GM23338 (cell line): ENCODE measurements around the gene ZNF865.

Source experiments
- CREB1 ChIP-seq: fragments of 250-450 bp; sonication (Bioruptor Pico); IDR thresholded peaks from 2 replicates; pipeline ENCODE4 v1.5.0; 2020; ENCODE audit warnings: low read depth, mild to moderate bottlenecking, moderate library complexity
- EZH2 ChIP-seq: fragments of 200-600 bp; sonication (generic); IDR thresholded peaks from one replicate; pipeline ENCODE4 v1.8.0; 2017; ENCODE audit warnings: antibody characterized with exemption, mild to moderate bottlenecking, low read depth; ENCODE audit not compliant: unreplicated experiment
- EZH2phosphoT487 ChIP-seq: fragments of 200-600 bp; sonication (generic); IDR thresholded peaks from one replicate; pipeline ENCODE4 v1.8.1; 2018; ENCODE audit warnings: antibody characterized with exemption; ENCODE audit not compliant: unreplicated experiment
- JUNB ChIP-seq: IDR thresholded peaks from one replicate; pipeline ENCODE4 v1.6.1; 2016; ENCODE audit warnings: antibody characterized with exemption; ENCODE audit not compliant: unreplicated experiment
- POLR2AphosphoS5 ChIP-seq: IDR thresholded peaks from 2 replicates; pipeline ENCODE4 v1.6.1; 2016; ENCODE audit warnings: antibody characterized with exemption, low read depth
- STAT1 ChIP-seq: IDR thresholded peaks from one replicate; pipeline ENCODE4 v1.6.1; 2016; ENCODE audit warnings: antibody characterized with exemption; ENCODE audit not compliant: unreplicated experiment
- ZNF114 ChIP-seq: fragments of 250-450 bp; sonication (Bioruptor Pico); IDR thresholded peaks from 2 replicates; pipeline ENCODE4 v1.5.0; 2020; ENCODE audit warnings: mild to moderate bottlenecking, moderate library complexity
- ZNF331 ChIP-seq: fragments of 250-450 bp; sonication (Bioruptor Pico); IDR thresholded peaks from 2 replicates; pipeline ENCODE4 v1.5.0; 2020; ENCODE audit warnings: low read depth, mild to moderate bottlenecking, moderate library complexity
- TF ChIP-seq, protein P1 (sequence below), 2 experiments: fragments of 200-600 bp in 1 of 2; sonication (generic) in 1 of 2; conservative IDR thresholded peaks; 2 replicates each; pipeline versions ENCODE4 v1.5.1 to v1.6.1; 2016 to 2017; ENCODE audit warnings: antibody characterized with exemption in 2 of 2, low read depth in 2 of 2, mild to moderate bottlenecking in 2 of 2, moderate library complexity in 1 of 2
- TF ChIP-seq, protein P2 (sequence below): IDR thresholded peaks from 2 replicates; pipeline ENCODE4 v1.6.1; 2016; ENCODE audit warnings: antibody characterized with exemption
- TF ChIP-seq, protein P3 (sequence below): IDR thresholded peaks from one replicate; pipeline ENCODE4 v1.6.1; 2018; ENCODE audit warnings: antibody characterized with exemption; ENCODE audit not compliant: unreplicated experiment
- TF ChIP-seq, protein P4 (sequence below): fragments of 250-450 bp; sonication (Bioruptor Pico); IDR thresholded peaks from 2 replicates; pipeline ENCODE4 v1.5.0; 2020; ENCODE audit warnings: mild to moderate bottlenecking, moderate library complexity

DNA sequence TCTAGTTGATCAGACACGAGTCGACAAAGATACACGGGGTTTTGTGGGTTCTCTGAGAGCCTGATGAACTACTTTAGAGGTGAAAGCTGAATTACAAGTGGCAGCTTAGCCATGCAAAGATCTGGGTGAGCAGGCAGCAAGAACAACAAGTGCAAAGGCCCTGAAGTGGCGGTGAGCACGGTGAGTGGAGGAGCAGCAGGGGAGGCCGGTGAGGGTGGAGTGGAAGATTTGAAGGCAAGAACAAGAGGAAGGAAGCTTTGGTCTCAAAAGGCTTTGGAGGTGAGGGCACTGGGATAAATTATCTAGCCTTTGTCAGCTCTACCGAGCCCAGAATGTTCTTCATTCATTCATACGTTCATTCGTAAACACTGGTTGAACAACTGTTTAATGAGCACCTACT lies 1.4 kb downstream of the ZNF865 start:
- TF ChIP-seq, protein P1, sequence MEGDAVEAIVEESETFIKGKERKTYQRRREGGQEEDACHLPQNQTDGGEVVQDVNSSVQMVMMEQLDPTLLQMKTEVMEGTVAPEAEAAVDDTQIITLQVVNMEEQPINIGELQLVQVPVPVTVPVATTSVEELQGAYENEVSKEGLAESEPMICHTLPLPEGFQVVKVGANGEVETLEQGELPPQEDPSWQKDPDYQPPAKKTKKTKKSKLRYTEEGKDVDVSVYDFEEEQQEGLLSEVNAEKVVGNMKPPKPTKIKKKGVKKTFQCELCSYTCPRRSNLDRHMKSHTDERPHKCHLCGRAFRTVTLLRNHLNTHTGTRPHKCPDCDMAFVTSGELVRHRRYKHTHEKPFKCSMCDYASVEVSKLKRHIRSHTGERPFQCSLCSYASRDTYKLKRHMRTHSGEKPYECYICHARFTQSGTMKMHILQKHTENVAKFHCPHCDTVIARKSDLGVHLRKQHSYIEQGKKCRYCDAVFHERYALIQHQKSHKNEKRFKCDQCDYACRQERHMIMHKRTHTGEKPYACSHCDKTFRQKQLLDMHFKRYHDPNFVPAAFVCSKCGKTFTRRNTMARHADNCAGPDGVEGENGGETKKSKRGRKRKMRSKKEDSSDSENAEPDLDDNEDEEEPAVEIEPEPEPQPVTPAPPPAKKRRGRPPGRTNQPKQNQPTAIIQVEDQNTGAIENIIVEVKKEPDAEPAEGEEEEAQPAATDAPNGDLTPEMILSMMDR (conservative IDR thresholded peaks at IDR 0.05; ENCODE audit: low read depth in 2 of 2), result no peak
- TF ChIP-seq EZH2phosphoT487 (no peak), CREB1 (no peak), EZH2 (no peak), ZNF114 (CRISPR knock-in tag) (no peak), STAT1 (no peak), POLR2AphosphoS5 (no peak), JUNB (no peak), ZNF331 (CRISPR knock-in tag) (no peak)
- TF ChIP-seq, protein P2, sequence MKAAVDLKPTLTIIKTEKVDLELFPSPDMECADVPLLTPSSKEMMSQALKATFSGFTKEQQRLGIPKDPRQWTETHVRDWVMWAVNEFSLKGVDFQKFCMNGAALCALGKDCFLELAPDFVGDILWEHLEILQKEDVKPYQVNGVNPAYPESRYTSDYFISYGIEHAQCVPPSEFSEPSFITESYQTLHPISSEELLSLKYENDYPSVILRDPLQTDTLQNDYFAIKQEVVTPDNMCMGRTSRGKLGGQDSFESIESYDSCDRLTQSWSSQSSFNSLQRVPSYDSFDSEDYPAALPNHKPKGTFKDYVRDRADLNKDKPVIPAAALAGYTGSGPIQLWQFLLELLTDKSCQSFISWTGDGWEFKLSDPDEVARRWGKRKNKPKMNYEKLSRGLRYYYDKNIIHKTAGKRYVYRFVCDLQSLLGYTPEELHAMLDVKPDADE, result no peak
- TF ChIP-seq, protein P3, sequence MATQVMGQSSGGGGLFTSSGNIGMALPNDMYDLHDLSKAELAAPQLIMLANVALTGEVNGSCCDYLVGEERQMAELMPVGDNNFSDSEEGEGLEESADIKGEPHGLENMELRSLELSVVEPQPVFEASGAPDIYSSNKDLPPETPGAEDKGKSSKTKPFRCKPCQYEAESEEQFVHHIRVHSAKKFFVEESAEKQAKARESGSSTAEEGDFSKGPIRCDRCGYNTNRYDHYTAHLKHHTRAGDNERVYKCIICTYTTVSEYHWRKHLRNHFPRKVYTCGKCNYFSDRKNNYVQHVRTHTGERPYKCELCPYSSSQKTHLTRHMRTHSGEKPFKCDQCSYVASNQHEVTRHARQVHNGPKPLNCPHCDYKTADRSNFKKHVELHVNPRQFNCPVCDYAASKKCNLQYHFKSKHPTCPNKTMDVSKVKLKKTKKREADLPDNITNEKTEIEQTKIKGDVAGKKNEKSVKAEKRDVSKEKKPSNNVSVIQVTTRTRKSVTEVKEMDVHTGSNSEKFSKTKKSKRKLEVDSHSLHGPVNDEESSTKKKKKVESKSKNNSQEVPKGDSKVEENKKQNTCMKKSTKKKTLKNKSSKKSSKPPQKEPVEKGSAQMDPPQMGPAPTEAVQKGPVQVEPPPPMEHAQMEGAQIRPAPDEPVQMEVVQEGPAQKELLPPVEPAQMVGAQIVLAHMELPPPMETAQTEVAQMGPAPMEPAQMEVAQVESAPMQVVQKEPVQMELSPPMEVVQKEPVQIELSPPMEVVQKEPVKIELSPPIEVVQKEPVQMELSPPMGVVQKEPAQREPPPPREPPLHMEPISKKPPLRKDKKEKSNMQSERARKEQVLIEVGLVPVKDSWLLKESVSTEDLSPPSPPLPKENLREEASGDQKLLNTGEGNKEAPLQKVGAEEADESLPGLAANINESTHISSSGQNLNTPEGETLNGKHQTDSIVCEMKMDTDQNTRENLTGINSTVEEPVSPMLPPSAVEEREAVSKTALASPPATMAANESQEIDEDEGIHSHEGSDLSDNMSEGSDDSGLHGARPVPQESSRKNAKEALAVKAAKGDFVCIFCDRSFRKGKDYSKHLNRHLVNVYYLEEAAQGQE, result no peak
- TF ChIP-seq, protein P4, sequence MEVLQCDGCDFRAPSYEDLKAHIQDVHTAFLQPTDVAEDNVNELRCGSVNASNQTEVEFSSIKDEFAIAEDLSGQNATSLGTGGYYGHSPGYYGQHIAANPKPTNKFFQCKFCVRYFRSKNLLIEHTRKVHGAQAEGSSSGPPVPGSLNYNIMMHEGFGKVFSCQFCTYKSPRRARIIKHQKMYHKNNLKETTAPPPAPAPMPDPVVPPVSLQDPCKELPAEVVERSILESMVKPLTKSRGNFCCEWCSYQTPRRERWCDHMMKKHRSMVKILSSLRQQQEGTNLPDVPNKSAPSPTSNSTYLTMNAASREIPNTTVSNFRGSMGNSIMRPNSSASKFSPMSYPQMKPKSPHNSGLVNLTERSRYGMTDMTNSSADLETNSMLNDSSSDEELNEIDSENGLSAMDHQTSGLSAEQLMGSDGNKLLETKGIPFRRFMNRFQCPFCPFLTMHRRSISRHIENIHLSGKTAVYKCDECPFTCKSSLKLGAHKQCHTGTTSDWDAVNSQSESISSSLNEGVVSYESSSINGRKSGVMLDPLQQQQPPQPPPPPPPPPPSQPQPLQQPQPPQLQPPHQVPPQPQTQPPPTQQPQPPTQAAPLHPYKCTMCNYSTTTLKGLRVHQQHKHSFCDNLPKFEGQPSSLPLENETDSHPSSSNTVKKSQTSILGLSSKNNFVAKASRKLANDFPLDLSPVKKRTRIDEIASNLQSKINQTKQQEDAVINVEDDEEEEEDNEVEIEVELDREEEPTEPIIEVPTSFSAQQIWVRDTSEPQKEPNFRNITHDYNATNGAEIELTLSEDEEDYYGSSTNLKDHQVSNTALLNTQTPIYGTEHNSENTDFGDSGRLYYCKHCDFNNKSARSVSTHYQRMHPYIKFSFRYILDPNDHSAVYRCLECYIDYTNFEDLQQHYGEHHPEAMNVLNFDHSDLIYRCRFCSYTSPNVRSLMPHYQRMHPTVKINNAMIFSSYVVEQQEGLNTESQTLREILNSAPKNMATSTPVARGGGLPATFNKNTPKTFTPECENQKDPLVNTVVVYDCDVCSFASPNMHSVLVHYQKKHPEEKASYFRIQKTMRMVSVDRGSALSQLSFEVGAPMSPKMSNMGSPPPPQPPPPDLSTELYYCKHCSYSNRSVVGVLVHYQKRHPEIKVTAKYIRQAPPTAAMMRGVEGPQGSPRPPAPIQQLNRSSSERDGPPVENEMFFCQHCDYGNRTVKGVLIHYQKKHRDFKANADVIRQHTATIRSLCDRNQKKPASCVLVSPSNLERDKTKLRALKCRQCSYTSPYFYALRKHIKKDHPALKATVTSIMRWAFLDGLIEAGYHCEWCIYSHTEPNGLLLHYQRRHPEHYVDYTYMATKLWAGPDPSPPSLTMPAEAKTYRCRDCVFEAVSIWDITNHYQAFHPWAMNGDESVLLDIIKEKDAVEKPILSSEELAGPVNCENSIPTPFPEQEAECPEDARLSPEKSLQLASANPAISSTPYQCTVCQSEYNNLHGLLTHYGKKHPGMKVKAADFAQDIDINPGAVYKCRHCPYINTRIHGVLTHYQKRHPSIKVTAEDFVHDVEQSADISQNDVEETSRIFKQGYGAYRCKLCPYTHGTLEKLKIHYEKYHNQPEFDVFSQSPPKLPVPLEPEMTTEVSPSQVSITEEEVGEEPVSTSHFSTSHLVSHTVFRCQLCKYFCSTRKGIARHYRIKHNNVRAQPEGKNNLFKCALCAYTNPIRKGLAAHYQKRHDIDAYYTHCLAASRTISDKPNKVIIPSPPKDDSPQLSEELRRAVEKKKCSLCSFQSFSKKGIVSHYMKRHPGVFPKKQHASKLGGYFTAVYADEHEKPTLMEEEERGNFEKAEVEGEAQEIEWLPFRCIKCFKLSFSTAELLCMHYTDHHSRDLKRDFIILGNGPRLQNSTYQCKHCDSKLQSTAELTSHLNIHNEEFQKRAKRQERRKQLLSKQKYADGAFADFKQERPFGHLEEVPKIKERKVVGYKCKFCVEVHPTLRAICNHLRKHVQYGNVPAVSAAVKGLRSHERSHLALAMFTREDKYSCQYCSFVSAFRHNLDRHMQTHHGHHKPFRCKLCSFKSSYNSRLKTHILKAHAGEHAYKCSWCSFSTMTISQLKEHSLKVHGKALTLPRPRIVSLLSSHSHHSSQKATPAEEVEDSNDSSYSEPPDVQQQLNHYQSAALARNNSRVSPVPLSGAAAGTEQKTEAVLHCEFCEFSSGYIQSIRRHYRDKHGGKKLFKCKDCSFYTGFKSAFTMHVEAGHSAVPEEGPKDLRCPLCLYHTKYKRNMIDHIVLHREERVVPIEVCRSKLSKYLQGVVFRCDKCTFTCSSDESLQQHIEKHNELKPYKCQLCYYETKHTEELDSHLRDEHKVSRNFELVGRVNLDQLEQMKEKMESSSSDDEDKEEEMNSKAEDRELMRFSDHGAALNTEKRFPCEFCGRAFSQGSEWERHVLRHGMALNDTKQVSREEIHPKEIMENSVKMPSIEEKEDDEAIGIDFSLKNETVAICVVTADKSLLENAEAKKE (CRISPR knock-in tag), result no peak
